ENCODE results near the gene MAST1. TPM values are rescaled to one million over a fixed set of nuclear protein-coding genes. Genes with fewer than 3 reads are reported as not detected.

Gene MAST1
- total and polyA plus RNA-seq, 2 donors (not counting 1 experiment from before 2014, with no cell fraction given): 0.39 to 1.1 TPM

- Mint-ChIP-seq H3K4me1 (peaks cover 9% of the 10 kb centered on the region), H3K9me3 (ENCODE audit: insufficient read depth) (no peaks in the 10 kb centered on the region), H3K27ac (no peak overlapping the region), H3K27me3 (no peaks in the 10 kb centered on the region), H3K4me3 (no peak overlapping the region)
- H3K79me2 ChIP-seq (ENCODE audit: control insufficient read depth, insufficient read depth, low read length): no peaks in the 10 kb centered on the region
- DNase-seq: no peak
- H3K27me3 ChIP-seq (replicated peaks in 1 of 4; ENCODE audit: control extremely low read depth in 1 of 4, control insufficient read depth in 3 of 4, insufficient read depth in 4 of 4, low read length in 3 of 4): no peaks in the 10 kb centered on the region
- ChIA-PET POLR2A (interaction anchor here (1.0 kb wide), 1 partner anchor 30 kb away, joined by 4 read pairs; the partner anchor contains the start of gene GCDH), CTCF (interaction anchor here (0.6 to 1.4 kb wide), 3 partner anchors 12 to 1285 kb away, joined by 3 to 5 read pairs (median 3); partner anchors contain the start of gene ADGRL1)
- H3K9me3 ChIP-seq (ENCODE audit: control extremely low read depth in 1 of 3, control insufficient read depth in 2 of 3, insufficient read depth in 1 of 3, low read length in 2 of 3): no peaks in the 10 kb centered on the region
- H3K9ac ChIP-seq (ENCODE audit: low read length): no peak overlapping the region
- H3K4me2 ChIP-seq (replicated peaks; ENCODE audit: low read depth, low read length, poor library complexity, severe bottlenecking): no peak overlapping the region
- H3K27ac ChIP-seq (ENCODE audit: low read length in 2 of 2): no peak overlapping the region
- no peak overlapping the region for H2AFZ ChIP-seq (ENCODE audit: insufficient read depth, low read depth, low read length, poor library complexity, severe bottlenecking)
- H3K4me3 ChIP-seq (ENCODE audit: control extremely low read depth in 1 of 5, extremely low read depth in 1 of 5, insufficient read depth in 1 of 5, low read depth in 2 of 5, low read length in 4 of 5): no peak overlapping the region
- peaks cover 12% of the 10 kb centered on the region for H4K20me1 ChIP-seq (ENCODE audit: control insufficient read depth, insufficient read depth, low read length, poor library complexity, severe bottlenecking)
- intact Hi-C loops (cut with micrococcal nuclease): no loop called here
- peaks cover 0 to 12% of the 10 kb centered on the region in 2 donors for H3K4me1 ChIP-seq (ENCODE audit: control insufficient read depth in 2 of 2, insufficient read depth in 2 of 2, low read length in 2 of 2)
- WGBS (ENCODE audit: insufficient coverage): 82% methylated on average over 2 of the region's 3 CpGs
- H3K36me3 ChIP-seq (replicated peaks in 1 of 2; ENCODE audit: control extremely low read depth in 1 of 2, control insufficient read depth in 1 of 2, extremely low read depth in 1 of 2, insufficient read depth in 2 of 2, low read length in 1 of 2): peaks cover 0 to 36% of the 10 kb centered on the region in 2 experiments
- TF ChIP-seq EZH2 (IDR thresholded peaks at IDR 0.05; ENCODE audit: borderline replicate concordance, insufficient read depth, low read depth, low read length, poor library complexity, severe bottlenecking) (no peak), CTCF (IDR thresholded peaks at IDR 0.05) (no peak)
- no peak for ATAC-seq (ENCODE audit: low read depth)
These were observed 82.7 kb downstream of the MAST1 start for GRCh38 chr19:12921047-12921446.

- POLR2A ChIA-PET: no interaction called here
- Histone ChIP-seq H3K27ac (ENCODE audit: low read length in 2 of 2) (no peak overlapping the region), H3K9ac (ENCODE audit: low read length) (no peak overlapping the region), H3K9me3 (ENCODE audit: control extremely low read depth in 1 of 3, control insufficient read depth in 2 of 3, insufficient read depth in 1 of 3, low read length in 2 of 3) (no peaks in the 10 kb centered on the region), H3K4me3 (ENCODE audit: control extremely low read depth in 1 of 5, extremely low read depth in 1 of 5, insufficient read depth in 1 of 5, low read depth in 2 of 5, low read length in 4 of 5) (no peak overlapping the region), H4K20me1 (ENCODE audit: control insufficient read depth, insufficient read depth, low read length, poor library complexity, severe bottlenecking) (peaks cover 13% of the 10 kb centered on the region), H3K4me2 (replicated peaks; ENCODE audit: low read depth, low read length, poor library complexity, severe bottlenecking) (no peak overlapping the region), H2AFZ (ENCODE audit: insufficient read depth, low read depth, low read length, poor library complexity, severe bottlenecking) (no peak overlapping the region), H3K4me1 (ENCODE audit: control insufficient read depth in 2 of 2, insufficient read depth in 2 of 2, low read length in 2 of 2) (peaks cover 0 to 12% of the 10 kb centered on the region in 2 donors), H3K27me3 (replicated peaks in 1 of 4; ENCODE audit: control extremely low read depth in 1 of 4, control insufficient read depth in 3 of 4, insufficient read depth in 4 of 4, low read length in 3 of 4) (no peaks in the 10 kb centered on the region), H3K36me3 (replicated peaks in 1 of 2; ENCODE audit: control extremely low read depth in 1 of 2, control insufficient read depth in 1 of 2, extremely low read depth in 1 of 2, insufficient read depth in 2 of 2, low read length in 1 of 2) (peaks cover 0 to 47% of the 10 kb centered on the region in 2 experiments), H3K79me2 (ENCODE audit: control insufficient read depth, insufficient read depth, low read length) (peaks cover under 1% of the 10 kb centered on the region)
- 93% methylated on average over 3 of the region's 4 CpGs for WGBS (ENCODE audit: insufficient coverage)
- no peak for DNase-seq
- Mint-ChIP-seq H3K27ac (no peak overlapping the region), H3K4me1 (peaks cover 9% of the 10 kb centered on the region), H3K27me3 (no peaks in the 10 kb centered on the region), H3K9me3 (ENCODE audit: insufficient read depth) (no peaks in the 10 kb centered on the region), H3K4me3 (no peak overlapping the region)
- TF ChIP-seq EZH2 (IDR thresholded peaks at IDR 0.05; ENCODE audit: borderline replicate concordance, insufficient read depth, low read depth, low read length, poor library complexity, severe bottlenecking): no peak
- TF ChIP-seq CTCF (IDR thresholded peaks at IDR 0.05): no peak
- ATAC-seq (ENCODE audit: low read depth): no peak
- CTCF ChIA-PET: no interaction called here
- intact Hi-C loops (cut with micrococcal nuclease): no loop called here
These were observed 84.6 kb downstream of the MAST1 start for GRCh38 chr19:12922959-12923358.

Small RNAs within 50 kb of the gene (small RNA-seq; reads per million reads assigned to genes)
- not detected for gene MIR5695 (ENCODE audit: insufficient read length, low read depth, low replicate concordance)
- gene MIR6794 (ENCODE audit: insufficient read length, low read depth, low replicate concordance): not detected

Other genes starting within 250 kb of the MAST1 start
- 19.9 and 21.2 TPM in 2 replicates for gene ZNF490, start 227.7 kb upstream of the MAST1 start, total RNA-seq
- 5.7 and 6.7 TPM in 2 replicates for gene ZNF490, start 227.7 kb upstream of the MAST1 start, polyA plus RNA-seq
- gene ZNF791, start 227.6 kb upstream of the MAST1 start, total RNA-seq: 56.0 and 57.9 TPM in 2 replicates
- 17.5 and 41.9 TPM in 2 replicates for gene ZNF791, start 227.6 kb upstream of the MAST1 start, polyA plus RNA-seq
- gene MAN2B1, start 171.8 kb upstream of the MAST1 start, total RNA-seq: 252 and 256 TPM in 2 replicates
- gene MAN2B1, start 171.8 kb upstream of the MAST1 start, polyA plus RNA-seq: 183 and 188 TPM in 2 replicates
- gene WDR83, start 171.7 kb upstream of the MAST1 start, total RNA-seq: 24.6 and 25.8 TPM in 2 replicates
- 15.2 and 16.3 TPM in 2 replicates for gene WDR83, start 171.7 kb upstream of the MAST1 start, polyA plus RNA-seq
- gene DHPS, start 156.6 kb upstream of the MAST1 start, total RNA-seq: 187 and 200 TPM in 2 replicates
- 204 and 216 TPM in 2 replicates for gene DHPS, start 156.6 kb upstream of the MAST1 start, polyA plus RNA-seq
- not detected in 2 replicates for gene GNG14, start 150.5 kb upstream of the MAST1 start, total RNA-seq
- not detected in 2 replicates for gene GNG14, start 150.5 kb upstream of the MAST1 start, polyA plus RNA-seq
- gene FBXW9, start 141.9 kb upstream of the MAST1 start, total RNA-seq: 4.7 and 5.2 TPM in 2 replicates
- 4.0 and 4.7 TPM in 2 replicates for gene FBXW9, start 141.9 kb upstream of the MAST1 start, polyA plus RNA-seq
- gene TNPO2, start 114.6 kb upstream of the MAST1 start, total RNA-seq: 73.7 and 76.3 TPM in 2 replicates
- 85.6 and 89.0 TPM in 2 replicates for gene TNPO2, start 114.6 kb upstream of the MAST1 start, polyA plus RNA-seq
- 199 and 207 TPM in 2 replicates for gene TRIR, start 103.8 kb upstream of the MAST1 start, total RNA-seq
- gene TRIR, start 103.8 kb upstream of the MAST1 start, polyA plus RNA-seq: 270 and 305 TPM in 2 replicates
- gene GET3, start 101.0 kb upstream of the MAST1 start, total RNA-seq: 30.7 and 37.2 TPM in 2 replicates
- 45.5 and 61.7 TPM in 2 replicates for gene GET3, start 101.0 kb upstream of the MAST1 start, polyA plus RNA-seq
- not detected in 2 replicates for gene BEST2, start 86.7 kb upstream of the MAST1 start, total RNA-seq
- gene BEST2, start 86.7 kb upstream of the MAST1 start, polyA plus RNA-seq: 0.07 TPM in 1 of 2 replicates, not detected in the other
- gene HOOK2, start 63.0 kb upstream of the MAST1 start, total RNA-seq: 31.6 and 33.4 TPM in 2 replicates
- 30.3 and 35.7 TPM in 2 replicates for gene HOOK2, start 63.0 kb upstream of the MAST1 start, polyA plus RNA-seq
- 196 and 206 TPM in 2 replicates for gene JUNB, start 47.0 kb upstream of the MAST1 start, total RNA-seq
- gene JUNB, start 47.0 kb upstream of the MAST1 start, polyA plus RNA-seq: 1,407 and 4,055 TPM in 2 replicates
- gene PRDX2, start 36.7 kb upstream of the MAST1 start, total RNA-seq: 45.1 and 45.5 TPM in 2 replicates
- 44.3 and 66.1 TPM in 2 replicates for gene PRDX2, start 36.7 kb upstream of the MAST1 start, polyA plus RNA-seq
- gene THSD8, start 36.4 kb upstream of the MAST1 start, total RNA-seq: 2.1 TPM in 1 of 2 replicates, not detected in the other
- gene THSD8, start 36.4 kb upstream of the MAST1 start, polyA plus RNA-seq: not detected in 2 replicates
- 16.9 and 18.9 TPM in 2 replicates for gene RNASEH2A, start 31.9 kb upstream of the MAST1 start, total RNA-seq
- 13.0 and 14.5 TPM in 2 replicates for gene RNASEH2A, start 31.9 kb upstream of the MAST1 start, polyA plus RNA-seq
- not detected in 2 replicates for gene RTBDN, start 3.9 kb upstream of the MAST1 start, total RNA-seq
- gene RTBDN, start 3.9 kb upstream of the MAST1 start, polyA plus RNA-seq: not detected in 2 replicates
- 26.6 and 30.8 TPM in 2 replicates for gene DNASE2, start 42.9 kb downstream of the MAST1 start, total RNA-seq
- 24.9 and 25.9 TPM in 2 replicates for gene DNASE2, start 42.9 kb downstream of the MAST1 start, polyA plus RNA-seq
- not detected in 2 replicates for gene KLF1, start 48.7 kb downstream of the MAST1 start, total RNA-seq
- not detected in 2 replicates for gene KLF1, start 48.7 kb downstream of the MAST1 start, polyA plus RNA-seq
- gene GCDH, start 52.6 kb downstream of the MAST1 start, total RNA-seq: 61.2 and 63.2 TPM in 2 replicates
- 47.8 and 48.9 TPM in 2 replicates for gene GCDH, start 52.6 kb downstream of the MAST1 start, polyA plus RNA-seq
- not detected in 2 replicates for gene SYCE2, start 80.8 kb downstream of the MAST1 start, total RNA-seq
- 0.17 TPM in 1 of 2 replicates, not detected in the other for gene SYCE2, start 80.8 kb downstream of the MAST1 start, polyA plus RNA-seq
- gene FARSA, start 95.2 kb downstream of the MAST1 start, total RNA-seq: 50.1 and 50.9 TPM in 2 replicates
- gene FARSA, start 95.2 kb downstream of the MAST1 start, polyA plus RNA-seq: 21.2 and 26.4 TPM in 2 replicates
- 214 and 237 TPM in 2 replicates for gene CALR, start 100.1 kb downstream of the MAST1 start, total RNA-seq
- 385 and 709 TPM in 2 replicates for gene CALR, start 100.1 kb downstream of the MAST1 start, polyA plus RNA-seq
- gene RAD23A, start 107.3 kb downstream of the MAST1 start, total RNA-seq: 89.0 and 100 TPM in 2 replicates
- 106 and 123 TPM in 2 replicates for gene RAD23A, start 107.3 kb downstream of the MAST1 start, polyA plus RNA-seq
- gene GADD45GIP1, start 118.7 kb downstream of the MAST1 start, total RNA-seq: 11.7 and 12.6 TPM in 2 replicates
- 12.9 and 17.5 TPM in 2 replicates for gene GADD45GIP1, start 118.7 kb downstream of the MAST1 start, polyA plus RNA-seq
- gene DAND5, start 131.1 kb downstream of the MAST1 start, total RNA-seq: not detected in 2 replicates
- not detected in 2 replicates for gene DAND5, start 131.1 kb downstream of the MAST1 start, polyA plus RNA-seq
- 4.8 and 5.6 TPM in 2 replicates for gene NFIX, start 157.0 kb downstream of the MAST1 start, total RNA-seq
- gene NFIX, start 157.0 kb downstream of the MAST1 start, polyA plus RNA-seq: 0.45 and 0.69 TPM in 2 replicates